AG10803 (cell line): ENCODE results near the gene SYT7.

ENCODE experiments used
- DNase-seq: peaks from one replicate; pipeline ENCODE4 v3.0.0; 2010; ENCODE audit warnings: low read depth
- H3K4me3 ChIP-seq: 2 replicates; pipeline ENCODE4 v1.5.1; 2011; ENCODE audit warnings: mild to moderate bottlenecking, low read length, control low read depth
- TF ChIP-seq, protein P1 (sequence below): conservative IDR thresholded peaks from 2 replicates; pipeline ENCODE4 v1.5.1; 2011; ENCODE audit warnings: mild to moderate bottlenecking, low read length, control low read depth, inconsistent platforms

The SYT7 gene

DNA sequence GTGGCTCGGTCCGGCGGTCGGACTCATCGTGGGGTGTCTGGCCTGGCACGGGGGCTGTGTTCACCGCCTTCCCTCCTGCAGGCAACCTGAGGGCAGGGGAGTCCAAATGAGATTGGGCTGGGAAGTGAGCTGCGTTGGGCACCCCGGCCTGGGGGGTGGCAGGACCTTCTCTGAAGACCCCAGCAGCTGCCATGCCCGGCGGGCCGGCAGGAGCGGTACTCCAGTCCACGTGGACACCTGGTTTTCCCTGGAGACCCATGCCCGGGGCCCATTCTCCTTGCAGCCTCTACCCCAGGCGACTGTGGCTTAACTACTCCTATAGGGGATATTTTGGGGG lies 47.9 kb downstream of the SYT7 start:
- no peak for DNase-seq
- TF ChIP-seq, protein P1, sequence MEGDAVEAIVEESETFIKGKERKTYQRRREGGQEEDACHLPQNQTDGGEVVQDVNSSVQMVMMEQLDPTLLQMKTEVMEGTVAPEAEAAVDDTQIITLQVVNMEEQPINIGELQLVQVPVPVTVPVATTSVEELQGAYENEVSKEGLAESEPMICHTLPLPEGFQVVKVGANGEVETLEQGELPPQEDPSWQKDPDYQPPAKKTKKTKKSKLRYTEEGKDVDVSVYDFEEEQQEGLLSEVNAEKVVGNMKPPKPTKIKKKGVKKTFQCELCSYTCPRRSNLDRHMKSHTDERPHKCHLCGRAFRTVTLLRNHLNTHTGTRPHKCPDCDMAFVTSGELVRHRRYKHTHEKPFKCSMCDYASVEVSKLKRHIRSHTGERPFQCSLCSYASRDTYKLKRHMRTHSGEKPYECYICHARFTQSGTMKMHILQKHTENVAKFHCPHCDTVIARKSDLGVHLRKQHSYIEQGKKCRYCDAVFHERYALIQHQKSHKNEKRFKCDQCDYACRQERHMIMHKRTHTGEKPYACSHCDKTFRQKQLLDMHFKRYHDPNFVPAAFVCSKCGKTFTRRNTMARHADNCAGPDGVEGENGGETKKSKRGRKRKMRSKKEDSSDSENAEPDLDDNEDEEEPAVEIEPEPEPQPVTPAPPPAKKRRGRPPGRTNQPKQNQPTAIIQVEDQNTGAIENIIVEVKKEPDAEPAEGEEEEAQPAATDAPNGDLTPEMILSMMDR: no peak
- no peak overlapping the region for H3K4me3 ChIP-seq

DNA sequence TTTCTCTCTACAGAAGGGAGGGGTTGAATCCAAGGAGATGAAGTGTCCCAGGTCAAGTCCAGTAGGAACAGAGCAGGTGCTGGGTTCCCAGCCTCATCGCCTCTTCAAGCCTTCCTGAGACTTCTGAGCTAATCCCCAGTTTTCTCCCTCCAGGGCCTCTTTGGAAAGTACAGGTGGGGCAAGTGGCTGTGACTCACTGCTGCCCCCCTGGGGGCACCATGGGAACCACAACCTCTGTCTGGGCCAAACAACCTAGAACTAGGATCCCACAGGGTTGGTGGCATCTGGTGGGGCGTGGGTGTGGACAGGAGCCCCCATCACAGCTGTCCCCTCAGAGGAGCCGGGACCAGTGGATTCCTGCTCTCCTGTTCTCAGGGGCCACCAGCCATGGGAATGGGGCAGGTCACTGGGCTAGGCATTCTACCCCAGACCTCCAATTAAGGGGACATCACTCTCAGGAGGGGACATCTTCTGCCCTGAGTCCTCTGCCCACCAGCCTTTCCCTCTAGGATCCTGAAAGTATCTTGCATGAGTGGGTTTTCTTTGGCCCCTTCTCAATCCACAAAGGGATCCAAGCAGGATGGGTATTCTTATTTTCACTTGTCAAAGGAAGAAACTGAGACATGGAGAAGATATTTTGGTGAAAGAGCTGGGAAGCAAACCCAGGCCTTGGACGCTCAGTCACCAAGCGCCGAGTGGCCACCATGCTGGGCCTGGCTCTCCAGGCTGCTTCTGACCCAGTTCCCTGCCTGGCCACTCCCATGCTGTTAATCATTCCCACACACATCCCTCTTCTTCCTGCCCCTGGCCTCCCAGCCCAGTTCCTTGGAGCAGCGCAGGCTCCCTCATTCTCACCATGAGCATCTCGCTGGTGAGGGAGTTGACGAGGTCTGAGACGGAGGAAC lies 48.5 kb downstream of the SYT7 start:
- TF ChIP-seq, protein P1: peak; percentile 84
- no peak overlapping the region for H3K4me3 ChIP-seq
- no peak for DNase-seq

DNA sequence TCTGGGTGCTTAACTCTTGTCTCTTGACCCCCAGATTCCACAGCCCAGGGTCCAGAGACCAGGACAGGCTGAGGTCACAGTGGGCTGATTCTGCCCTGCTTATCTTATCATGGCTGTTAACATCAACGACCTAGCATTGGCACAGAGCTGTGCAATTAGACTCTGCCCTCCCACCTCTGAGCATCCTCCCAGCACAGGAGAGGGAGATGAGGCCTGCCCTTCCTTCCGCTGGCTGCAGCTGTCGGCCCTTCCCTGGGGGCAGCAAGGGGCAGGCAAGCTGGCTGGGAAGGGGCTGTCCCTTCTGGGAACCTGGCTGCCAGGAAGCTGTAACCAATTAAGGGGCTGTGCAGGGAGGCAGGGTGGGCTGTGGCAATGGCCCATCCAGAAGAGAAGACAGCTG lies 49.8 kb downstream of the SYT7 start:
- no peak overlapping the region for H3K4me3 ChIP-seq
- DNase-seq: no peak
- TF ChIP-seq, protein P1: no peak

DNA sequence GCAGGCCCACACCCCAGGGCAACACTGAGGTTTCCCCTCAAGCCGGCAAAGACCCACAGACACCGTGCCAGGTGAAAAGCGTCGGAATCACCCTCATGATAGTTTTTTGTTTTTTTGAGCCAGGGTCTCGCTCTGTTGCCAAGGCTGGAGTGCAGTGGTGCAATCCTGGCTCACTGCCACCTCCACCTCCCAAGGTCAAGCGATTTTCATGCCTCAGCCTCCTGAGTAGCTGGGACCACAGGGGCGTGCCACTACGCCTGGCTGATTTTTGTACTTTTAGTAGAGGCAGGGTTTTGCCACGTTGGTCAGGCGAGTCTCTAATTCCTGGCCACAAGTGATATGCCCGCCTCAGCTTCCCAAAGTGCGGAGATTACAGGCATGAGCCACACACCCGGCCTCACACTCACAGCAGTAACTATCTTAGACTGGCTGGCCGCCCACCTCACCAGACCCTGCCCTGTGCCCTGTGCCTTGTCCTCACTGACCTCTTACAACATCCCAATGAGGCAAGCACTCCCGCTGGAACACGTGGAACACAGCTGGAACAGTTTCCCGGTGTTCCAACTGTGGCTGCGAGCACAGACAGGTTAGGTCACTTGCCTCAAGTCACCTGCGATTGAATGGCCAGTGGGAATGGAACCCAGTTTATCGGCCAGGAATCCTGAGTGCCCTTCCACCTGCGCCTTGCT lies 51.2 kb downstream of the SYT7 start:
- no peak overlapping the region for H3K4me3 ChIP-seq
- DNase-seq: no peak
- TF ChIP-seq, protein P1: no peak

DNA sequence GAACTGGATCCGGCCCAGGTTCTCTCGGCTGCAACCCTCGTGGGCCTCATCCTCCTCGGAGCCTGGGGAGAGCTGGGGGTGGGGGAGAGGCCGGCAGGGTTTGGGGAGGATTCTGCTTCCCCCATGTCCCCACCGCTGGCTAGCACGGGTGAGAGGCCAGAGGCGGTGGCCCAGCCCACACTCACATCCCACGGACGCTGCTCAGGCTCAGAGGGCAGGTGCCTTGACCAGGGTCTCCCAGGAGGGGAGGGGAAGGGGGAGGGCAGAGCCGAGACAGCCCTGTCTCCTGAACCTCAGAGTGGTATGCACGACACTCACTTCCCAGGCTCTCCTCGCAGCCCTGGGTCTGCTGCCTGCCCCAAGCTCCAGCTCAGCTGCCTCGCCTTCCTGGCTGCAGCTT lies 52.8 kb downstream of the SYT7 start:
- no peak overlapping the region for H3K4me3 ChIP-seq
- no peak for DNase-seq
- TF ChIP-seq, protein P1: no peak

DNA sequence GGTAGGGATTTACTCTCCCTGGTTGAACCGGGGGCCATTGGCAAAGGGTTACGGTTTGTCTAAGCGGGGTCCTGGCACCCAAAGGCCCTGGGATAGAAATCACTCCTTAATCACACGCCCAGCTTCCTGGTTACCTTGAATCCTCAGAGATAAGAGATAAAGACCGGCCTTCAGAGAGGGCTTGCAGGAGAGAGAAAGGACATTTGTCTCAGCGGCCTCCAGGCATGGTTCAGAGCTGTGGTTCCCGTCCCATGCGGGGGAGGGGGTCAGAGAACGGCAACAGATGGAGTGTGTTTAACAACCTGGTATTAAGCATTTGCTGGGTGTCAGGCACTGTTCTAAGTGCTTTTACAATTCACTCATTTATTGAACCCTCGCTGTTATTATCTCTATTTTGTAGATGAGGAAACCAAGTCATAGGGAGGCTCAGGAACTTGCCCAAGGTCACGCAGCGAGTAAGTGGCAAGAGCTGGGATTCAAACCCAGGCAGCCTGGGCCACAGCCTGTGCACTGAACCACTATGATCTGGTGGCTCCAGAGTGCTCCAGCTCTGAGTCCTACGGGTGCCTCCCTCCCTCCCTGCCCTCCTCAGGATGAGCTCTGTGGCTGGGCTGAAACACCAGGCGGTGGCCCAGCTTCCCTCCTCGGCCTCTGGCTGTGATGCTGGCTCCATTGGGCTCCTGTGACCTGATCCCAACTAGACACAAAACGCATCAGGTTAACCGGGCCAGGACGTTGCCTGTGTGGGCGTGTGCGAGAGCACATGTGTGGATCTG lies 53.7 kb downstream of the SYT7 start:
- H3K4me3 ChIP-seq: no peak overlapping the region
- DNase-seq: no peak
- TF ChIP-seq, protein P1: no peak
